Left lobe of liver (tissue), 2 donors: ENCODE measurements around the gene HIRIP3. TPM values are rescaled to one million over a fixed set of nuclear protein-coding genes. Genes with fewer than 3 reads are reported as not detected.
A peak's percentile ranks its signal among the peaks of the same experiment; 100 is the strongest.
"Not testable (repeated sequence)": the region's sequence is repeated elsewhere in the genome, so short reads cannot be mapped to it uniquely, and the experiment has no call there.

Experiments
- ATAC-seq: fragments of 200-7000 bp; cut with Tn5 transposase; one replicate; pipeline ENCODE4 v1.9.1; 2020; ENCODE audit warnings: mild to moderate bottlenecking, moderate library complexity
- DNase-seq: peaks from one replicate; pipeline ENCODE4 v3.0.0-alpha.2; 2020; ENCODE audit warnings: low spot score
- total RNA-seq: library from RNA; stranded (reverse); gene quantifications from one replicate; pipeline ENCODE4 v1.2.1, GENCODE V29; 2021
- donor health status: DM: no; HTN: no; CAD: no; lungs with moderate emphysema.
- donor health status: DM: no; HTN: yes; CAD: no.

Gene HIRIP3, protein sequence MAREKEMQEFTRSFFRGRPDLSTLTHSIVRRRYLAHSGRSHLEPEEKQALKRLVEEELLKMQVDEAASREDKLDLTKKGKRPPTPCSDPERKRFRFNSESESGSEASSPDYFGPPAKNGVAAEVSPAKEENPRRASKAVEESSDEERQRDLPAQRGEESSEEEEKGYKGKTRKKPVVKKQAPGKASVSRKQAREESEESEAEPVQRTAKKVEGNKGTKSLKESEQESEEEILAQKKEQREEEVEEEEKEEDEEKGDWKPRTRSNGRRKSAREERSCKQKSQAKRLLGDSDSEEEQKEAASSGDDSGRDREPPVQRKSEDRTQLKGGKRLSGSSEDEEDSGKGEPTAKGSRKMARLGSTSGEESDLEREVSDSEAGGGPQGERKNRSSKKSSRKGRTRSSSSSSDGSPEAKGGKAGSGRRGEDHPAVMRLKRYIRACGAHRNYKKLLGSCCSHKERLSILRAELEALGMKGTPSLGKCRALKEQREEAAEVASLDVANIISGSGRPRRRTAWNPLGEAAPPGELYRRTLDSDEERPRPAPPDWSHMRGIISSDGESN
- total RNA-seq, result 9.2 TPM

DNA sequence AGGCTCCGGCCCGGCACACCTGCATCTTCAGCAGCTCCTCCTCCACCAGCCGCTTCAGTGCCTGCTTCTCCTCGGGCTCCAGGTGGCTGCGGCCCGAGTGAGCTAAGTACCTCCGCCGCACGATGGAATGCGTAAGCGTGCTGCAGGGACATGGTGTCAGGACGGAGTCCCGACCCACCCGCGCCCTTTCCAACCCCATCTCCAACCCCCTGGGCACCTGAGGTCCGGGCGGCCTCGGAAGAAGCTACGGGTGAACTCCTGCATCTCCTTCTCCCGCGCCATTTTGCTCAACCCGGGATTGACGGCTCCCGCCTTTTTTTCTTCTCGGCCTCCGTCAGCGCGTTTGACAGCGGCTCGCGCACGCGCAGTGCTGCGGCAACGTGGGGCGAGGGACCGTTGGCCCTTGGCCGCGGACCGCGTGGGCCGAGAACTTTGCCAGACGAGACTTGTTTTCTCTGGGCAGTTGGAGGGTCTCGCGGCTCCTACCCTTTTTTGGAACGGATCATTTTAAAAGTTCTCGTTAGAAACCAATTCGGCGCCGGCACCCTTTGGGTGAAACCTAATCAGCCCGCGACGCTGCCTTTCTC is at the start of gene HIRIP3:
Gene HIRIP3, minus strand, starts transcription at position 294 of the 587 bp plus-strand sequence. Its CDS starts 12 bp downstream, at position 282.
- DNase-seq, result peak; percentile 91
- ATAC-seq, result peak; percentile 70

DNA sequence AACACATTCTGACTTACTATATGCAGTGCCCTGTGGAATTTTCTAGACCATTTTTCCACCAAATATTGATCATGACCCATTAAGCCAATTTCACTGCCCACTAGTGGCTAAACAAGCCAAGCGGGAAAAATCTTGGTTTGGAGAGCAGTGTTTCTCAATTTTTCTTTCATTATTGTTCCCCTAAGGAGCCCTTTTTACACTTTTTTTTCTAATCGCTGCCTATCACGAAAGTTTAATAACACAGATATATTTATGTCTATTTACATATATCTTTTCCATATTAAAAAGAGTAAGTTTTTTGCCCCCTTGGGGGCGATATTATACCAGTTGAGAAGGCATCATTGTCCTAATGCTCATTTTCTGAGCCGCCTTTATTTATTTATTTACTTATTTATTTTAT is 46.4 kb upstream of the HIRIP3 start:
- peak; percentile 50 for ATAC-seq
- no peak for DNase-seq

DNA sequence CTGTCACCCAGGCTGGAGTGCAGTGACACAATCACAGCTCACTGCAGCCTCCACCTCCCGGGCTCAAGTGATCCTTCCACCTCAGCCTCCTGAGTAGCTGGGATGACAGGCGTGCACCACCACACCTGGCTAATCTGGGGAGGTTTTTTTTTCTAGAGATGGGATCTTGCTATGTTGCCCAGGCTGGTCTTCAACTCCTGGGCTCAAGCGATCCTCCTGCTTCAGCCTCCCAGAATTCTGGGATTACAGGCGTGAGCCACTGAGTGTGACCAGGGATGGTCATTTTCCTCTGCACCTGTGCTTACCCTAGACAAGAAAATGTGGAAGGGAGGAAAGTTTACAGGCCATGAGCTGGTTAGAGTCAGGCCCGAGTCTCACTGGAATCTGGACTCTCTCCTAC is 45.3 kb upstream of the HIRIP3 start:
- ATAC-seq, DNase-seq: not testable (repeated sequence)

DNA sequence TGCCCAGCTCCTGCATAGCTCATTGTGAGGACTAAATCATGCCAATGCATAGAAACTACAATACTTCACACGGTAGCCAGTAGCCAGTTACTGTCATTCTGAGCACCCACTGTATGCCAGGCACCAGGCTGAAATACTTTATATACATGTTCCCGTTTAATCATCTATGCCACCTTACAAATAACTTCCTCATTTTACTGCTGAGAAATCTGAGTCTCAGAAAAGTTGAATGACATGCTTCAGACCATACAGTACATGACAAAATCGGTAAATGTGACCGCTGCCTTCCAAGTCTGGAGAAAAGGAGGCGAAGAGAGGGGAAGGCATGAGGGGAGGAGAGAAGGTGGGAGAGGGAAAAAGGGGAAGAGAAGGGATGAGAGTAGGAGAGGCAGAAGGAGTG is 44.8 kb upstream of the HIRIP3 start:
- DNase-seq, result no peak

GRCh38 chr16:30033270-30033669 is 37.9 kb upstream of the HIRIP3 start:
- ATAC-seq, result no peak
- DNase-seq, result no peak

More for the DNA sequence above, 44.8 kb upstream of the HIRIP3 start:
- ATAC-seq, result no peak

GRCh38 chr16:30032083-30032819 is 36.8 kb upstream of the HIRIP3 start:
- peak; percentile 75 for ATAC-seq

DNA sequence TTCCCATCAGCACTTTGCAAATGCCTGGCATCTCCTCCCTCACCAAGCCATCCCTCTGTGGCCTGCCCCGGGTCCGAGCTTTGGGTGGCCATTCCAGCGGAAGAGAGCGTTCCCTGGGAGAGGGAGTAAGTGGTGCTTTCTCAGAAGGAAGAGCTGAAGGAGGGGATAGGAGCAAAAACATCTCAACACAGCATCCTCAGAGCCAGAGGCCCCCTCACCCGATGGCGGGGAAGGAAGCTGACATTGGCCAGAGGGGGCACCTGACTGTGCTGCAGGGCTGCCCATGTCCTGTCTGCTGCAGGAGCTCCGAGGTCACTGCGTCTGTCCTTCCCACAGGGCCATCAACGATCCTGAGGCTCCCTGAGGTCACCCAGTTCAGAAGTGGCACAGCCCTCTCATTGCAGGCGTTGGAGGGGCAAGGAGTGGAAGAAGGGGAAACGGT is 36.1 kb upstream of the HIRIP3 start:
- no peak for ATAC-seq
- no peak for DNase-seq

More at GRCh38 chr16:30032083-30032819, 36.8 kb upstream of the HIRIP3 start:
- no peak for DNase-seq

DNA sequence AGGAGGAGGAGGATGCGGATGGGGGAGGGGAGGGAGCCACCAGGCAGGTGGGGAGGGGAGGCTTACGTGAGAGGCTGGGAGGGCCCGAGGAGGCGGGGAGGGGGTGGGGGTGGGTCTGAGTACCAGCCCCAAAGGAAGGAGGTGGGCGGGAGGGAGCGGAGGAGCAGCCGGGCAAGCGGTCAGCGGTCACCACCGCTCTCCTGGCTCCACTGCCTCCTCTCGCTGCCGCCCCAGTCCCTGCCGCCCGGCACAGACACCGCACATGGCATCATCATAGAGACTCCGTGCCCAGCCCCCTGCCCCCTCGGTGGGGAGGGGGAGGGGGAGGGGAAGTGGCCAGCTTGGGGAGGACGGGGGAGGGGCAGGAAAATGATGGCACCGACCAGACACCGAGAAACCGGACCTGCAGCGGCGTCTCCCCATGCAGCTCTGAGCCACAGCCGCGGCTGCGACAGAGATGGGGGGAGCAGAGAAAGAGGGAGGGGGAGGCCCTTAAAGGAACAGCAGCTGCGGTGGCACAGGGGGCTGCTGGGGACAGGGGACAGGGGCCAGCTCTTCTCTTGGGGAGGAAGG is 35.5 kb upstream of the HIRIP3 start, which contains the start of gene TLCD3B:
Gene TLCD3B, minus strand, starts transcription at position 431 of the 573 bp plus-strand sequence. CDS start 744 bp downstream, outside the sequence.
- no peak for DNase-seq
- ATAC-seq, result peak; percentile 28

DNA sequence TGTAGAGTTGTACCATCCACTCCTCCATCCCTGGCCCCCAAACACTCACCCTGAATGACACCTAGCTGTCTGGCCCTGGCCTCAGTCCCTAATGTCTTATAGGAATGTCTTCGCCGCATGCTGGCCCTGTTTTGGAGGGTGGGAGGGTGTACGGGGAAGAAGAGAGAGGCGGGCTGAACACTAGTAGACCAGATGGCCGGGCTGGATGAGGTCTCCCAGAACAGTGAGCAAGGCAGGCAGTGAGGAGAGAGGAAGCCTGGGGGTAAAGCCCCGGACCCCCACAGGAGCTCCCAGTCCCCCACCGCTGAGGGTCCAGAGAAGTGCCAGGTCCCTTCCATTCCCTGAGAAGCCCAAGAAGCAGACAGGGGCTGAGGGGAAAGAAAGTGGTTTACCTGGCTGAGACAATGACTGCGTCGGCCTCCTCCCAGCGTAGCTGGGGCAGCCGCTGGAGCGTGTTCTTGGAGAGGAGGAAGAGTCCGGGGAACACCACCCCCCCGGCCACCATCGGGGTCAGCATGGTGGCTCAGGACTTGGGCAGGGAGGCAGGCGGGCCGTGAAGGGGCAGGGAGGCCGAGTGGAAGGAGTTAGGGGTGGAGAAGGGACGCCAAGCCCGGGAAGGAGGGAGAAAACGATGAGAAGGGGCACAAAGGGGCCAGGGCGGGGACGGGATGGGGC is 34.7 kb upstream of the HIRIP3 start:
- DNase-seq (no peak), ATAC-seq (no peak)

DNA sequence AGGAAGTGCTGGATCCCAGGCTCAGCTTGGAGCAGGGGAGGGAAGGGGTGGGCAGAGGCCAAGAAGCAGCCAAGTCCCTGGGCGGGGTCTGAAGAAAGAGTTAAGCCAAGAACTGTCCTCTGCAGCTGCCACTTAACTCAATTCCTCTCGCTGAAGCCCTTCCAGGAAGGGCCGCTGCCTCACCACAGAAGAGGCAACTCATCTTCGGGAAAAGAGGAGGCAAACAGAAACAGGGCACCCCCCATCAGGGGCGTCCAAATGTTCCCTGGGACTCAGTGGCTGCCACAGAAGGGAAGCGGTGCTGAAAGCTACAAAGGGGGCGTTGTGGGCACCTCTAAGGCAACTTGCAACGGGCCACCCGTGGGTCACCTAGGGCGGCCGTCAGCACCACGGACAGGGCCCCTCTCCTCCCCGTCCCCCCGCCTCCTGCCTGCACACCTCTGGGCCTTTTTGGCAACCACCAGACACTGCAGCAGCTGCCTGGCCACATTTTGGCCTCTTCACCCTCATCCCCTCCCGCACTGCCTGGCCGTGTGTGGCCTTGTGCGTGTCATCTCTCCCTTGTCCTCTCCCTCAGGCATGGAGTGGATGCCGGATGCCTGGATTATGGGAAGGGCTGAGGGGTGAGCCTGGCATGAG is 33.1 kb upstream of the HIRIP3 start:
- peak; percentile 59 for ATAC-seq

GRCh38 chr16:30027588-30028437 is 32.4 kb upstream of the HIRIP3 start:
- no peak for ATAC-seq
- DNase-seq, result no peak

More for the DNA sequence above, 33.1 kb upstream of the HIRIP3 start:
- no peak for DNase-seq

DNA sequence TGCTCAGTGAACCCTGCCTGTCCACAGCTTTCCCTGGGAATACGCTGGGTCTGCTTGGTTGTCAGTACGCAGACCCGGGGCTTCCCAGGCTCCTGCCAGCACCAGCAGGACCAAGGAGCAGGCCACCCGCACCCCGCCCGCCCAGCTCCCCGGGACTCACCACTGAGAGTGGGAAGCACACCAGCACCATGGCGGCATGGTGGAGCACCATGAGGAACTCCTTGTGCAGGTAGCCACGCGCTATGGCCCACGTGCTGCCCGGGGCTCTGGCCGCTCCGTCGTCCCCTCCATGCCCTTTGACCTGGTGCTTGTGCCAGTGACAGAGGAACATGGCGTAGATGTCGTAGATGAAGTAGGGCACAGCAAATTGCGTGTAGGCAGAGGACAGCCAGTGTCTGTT is 31.0 kb upstream of the HIRIP3 start:
- no peak for ATAC-seq
- DNase-seq, result no peak

DNA sequence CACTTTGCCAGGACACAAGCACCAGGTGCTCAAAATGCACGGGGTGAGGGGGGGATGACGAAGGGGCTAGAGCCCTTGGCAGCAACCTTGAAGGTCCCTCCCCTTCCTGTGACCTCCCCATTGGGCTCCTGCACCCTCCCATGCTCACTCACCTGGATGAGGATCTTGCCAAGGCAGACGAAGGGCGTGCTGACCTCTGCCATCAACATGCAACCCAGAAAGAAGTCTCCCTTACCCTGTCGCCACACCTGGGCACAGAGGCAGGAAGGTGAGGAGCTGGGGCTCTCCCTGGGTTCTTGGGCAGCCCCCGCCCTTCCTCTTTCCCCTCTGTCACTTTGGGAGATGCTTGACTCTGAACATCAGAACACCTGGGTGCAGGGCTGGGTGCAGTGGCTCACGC is 30.2 kb upstream of the HIRIP3 start:
- no peak for DNase-seq

GRCh38 chr16:30025156-30025555 is 29.7 kb upstream of the HIRIP3 start:
- no peak for DNase-seq
- no peak for ATAC-seq

More for the DNA sequence above, 30.2 kb upstream of the HIRIP3 start:
- ATAC-seq, result no peak

DNA sequence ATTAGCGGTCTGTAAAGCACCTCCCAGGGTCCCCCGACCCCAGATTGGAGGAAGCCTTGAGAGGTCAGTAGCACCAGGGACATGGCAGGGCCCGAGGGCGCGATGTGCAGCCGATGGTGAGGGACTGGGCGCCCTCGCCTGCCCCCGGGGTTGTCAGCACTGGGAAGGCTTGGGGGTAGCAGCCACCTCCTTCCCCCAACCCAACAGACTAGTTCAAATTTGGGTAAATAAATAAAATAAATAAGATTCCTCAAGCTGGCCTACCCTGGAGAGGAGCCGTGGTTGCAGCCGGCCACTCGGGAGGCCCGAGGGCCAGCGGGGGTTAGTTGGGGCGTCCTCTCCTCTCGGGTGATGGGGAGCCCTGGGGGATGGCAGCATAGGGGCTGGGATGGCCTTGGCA is 29.0 kb upstream of the HIRIP3 start:
- ATAC-seq (no peak), DNase-seq (no peak)

DNA sequence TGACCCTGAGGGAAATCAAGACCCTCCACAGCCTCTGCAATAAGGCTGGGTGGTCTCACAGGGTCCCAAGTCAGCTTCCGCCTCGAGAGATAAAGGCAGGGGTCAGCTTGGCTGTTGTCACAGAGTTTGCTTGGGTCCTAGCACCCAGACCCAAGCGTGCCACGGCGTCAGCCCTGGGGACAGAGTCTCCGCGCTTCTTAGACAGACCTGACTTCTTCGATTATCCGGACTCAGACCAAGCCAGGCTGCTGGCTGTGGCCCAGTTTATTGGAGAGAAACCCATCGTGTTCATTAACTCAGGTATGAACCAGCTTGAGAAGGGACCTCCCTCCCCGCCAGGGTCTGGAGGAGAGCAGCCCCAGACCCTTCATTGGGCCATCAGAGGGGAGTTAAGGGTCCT is 28.2 kb upstream of the HIRIP3 start:
- DNase-seq, result no peak
- no peak for ATAC-seq

DNA sequence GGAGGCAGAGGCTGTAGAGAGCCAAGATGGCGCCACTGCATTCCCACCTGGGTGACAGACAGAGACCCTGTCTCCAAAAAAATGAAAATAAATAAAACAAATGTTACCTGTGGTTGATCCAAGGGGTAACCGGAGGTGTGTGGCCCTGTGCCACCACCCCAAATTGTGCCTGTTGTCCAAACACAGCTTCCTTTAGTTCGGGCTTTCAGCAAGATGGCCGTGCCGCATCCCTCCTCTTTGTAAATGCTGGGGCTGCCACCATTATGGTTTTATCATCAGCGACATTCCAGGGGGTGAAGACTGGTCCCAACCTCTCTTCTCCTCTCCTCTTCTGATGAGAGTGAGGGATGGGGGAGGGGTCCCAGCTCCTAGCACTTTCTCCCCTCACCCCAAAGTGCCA is 27.5 kb upstream of the HIRIP3 start, which contains the start of gene C16orf92:
Gene C16orf92, plus strand, starts transcription at position 312 of the 400 bp plus-strand sequence. CDS start 143 bp downstream, outside the sequence.
- ATAC-seq (no peak), DNase-seq (no peak)

GRCh38 chr16:30018731-30019158 is 23.3 kb upstream of the HIRIP3 start:
- ATAC-seq (no peak), DNase-seq (no peak)
